Loucy (cell line): Measurements from ENCODE around the gene FAT3.

Experiments used
- H2AFZ ChIP-seq: fragments of 200-600 bp; sonication (generic); 2 replicates; pipeline ENCODE4 v1.6.0; 2016; ENCODE audit warnings: antibody characterized with exemption, mild to moderate bottlenecking, low read length, moderate library complexity
- H3F3A ChIP-seq: fragments of 200-600 bp; 2 replicates; pipeline ENCODE4 v1.6.0; 2016; ENCODE audit warnings: antibody characterized with exemption, low read depth, mild to moderate bottlenecking
- H3K27me3 ChIP-seq: fragments of 200-600 bp; sonication (generic); 2 replicates; pipeline ENCODE4 v1.6.1; 2014; ENCODE audit warnings: low read length, mild to moderate bottlenecking; ENCODE audit not compliant: insufficient read depth, poor library complexity, severe bottlenecking
- H3K36me3 ChIP-seq: fragments of 200-600 bp; sonication (generic); 2 replicates; pipeline ENCODE4 v1.6.1; 2016; ENCODE audit warnings: low read length; ENCODE audit not compliant: insufficient read depth
- H3K4me1 ChIP-seq: fragments of 200-600 bp; sonication (generic); 2 replicates; pipeline ENCODE4 v1.5.1; 2014; ENCODE audit warnings: low read length, mild to moderate bottlenecking; ENCODE audit not compliant: insufficient read depth, poor library complexity, severe bottlenecking
- H3K4me2 ChIP-seq: fragments of 200-600 bp; sonication (generic); 2 replicates; pipeline ENCODE4 v1.6.0; 2014; ENCODE audit warnings: antibody characterized with exemption, low read length, low read depth, mild to moderate bottlenecking; ENCODE audit not compliant: poor library complexity, severe bottlenecking
- H3K4me3 ChIP-seq: fragments of 200-600 bp; sonication (generic); 2 replicates; pipeline ENCODE4 v1.5.1; 2014; ENCODE audit warnings: low read length, mild to moderate bottlenecking, mixed read lengths; ENCODE audit not compliant: poor library complexity, severe bottlenecking
- H3K79me2 ChIP-seq: fragments of 200-600 bp; sonication (generic); 2 replicates; pipeline ENCODE4 v1.6.1; 2014; ENCODE audit warnings: low read length; ENCODE audit not compliant: insufficient read depth
- H3K9ac ChIP-seq: fragments of 200-600 bp; sonication (generic); 2 replicates; pipeline ENCODE4 v1.6.0; 2014; ENCODE audit warnings: mild to moderate bottlenecking, low read depth, low read length, moderate library complexity; ENCODE audit not compliant: poor library complexity, severe bottlenecking
- H3K9me2 ChIP-seq: fragments of 200-600 bp; sonication (generic); replicated peaks from 2 replicates; pipeline ENCODE4 v1.6.1; 2016; ENCODE audit warnings: low read depth, low read length, mixed read lengths
- H3K9me3 ChIP-seq: fragments of 200-600 bp; sonication (generic); 2 replicates; pipeline ENCODE4 v1.6.1; 2014; ENCODE audit warnings: mild to moderate bottlenecking, antibody characterized with exemption, low read length, low read depth; ENCODE audit not compliant: insufficient read depth
- H4K20me1 ChIP-seq: fragments of 200-600 bp; sonication (generic); 2 replicates; pipeline ENCODE4 v1.6.0; 2014; ENCODE audit warnings: antibody characterized with exemption, low read length, mild to moderate bottlenecking; ENCODE audit not compliant: insufficient read depth, poor library complexity, severe bottlenecking
- EZH2phosphoT487 ChIP-seq: fragments of 200-600 bp; IDR thresholded peaks from 2 replicates; pipeline ENCODE4 v1.6.1; 2018; ENCODE audit warnings: antibody characterized with exemption, mild to moderate bottlenecking, moderate library complexity, borderline replicate concordance
- TF ChIP-seq, protein P1 (sequence below): fragments of 200-600 bp; sonication (generic); conservative IDR thresholded peaks from 2 replicates; pipeline ENCODE4 v1.5.1; 2014; ENCODE audit warnings: mild to moderate bottlenecking, antibody characterized with exemption, low read length

The FAT3 gene

DNA sequence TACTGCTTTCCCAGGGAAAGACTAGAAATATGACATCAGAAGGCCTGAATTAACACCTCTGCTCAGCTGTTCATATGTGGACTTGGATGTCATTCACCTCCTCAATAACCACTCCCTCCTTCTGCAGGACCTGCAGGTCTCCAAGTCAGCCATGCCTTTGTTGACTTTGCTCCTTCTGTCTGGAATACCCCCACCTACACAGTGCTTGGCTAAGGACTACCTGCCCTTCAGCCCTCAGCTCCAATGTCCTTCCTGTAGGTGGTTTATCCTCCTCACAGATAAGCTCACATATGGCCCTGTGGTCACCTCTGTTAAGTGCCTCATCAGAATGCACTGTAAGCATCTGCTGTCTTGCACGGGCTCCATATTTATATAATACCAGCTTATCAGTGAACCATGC, 26.4 kb upstream of the FAT3 start:
- H3K4me3 ChIP-seq = no peak overlapping the region
- H3K4me2 ChIP-seq = no peak overlapping the region
- no peaks in the 10 kb centered on the region for H3K4me1 ChIP-seq
- H3K9me2 ChIP-seq = no peaks in the 10 kb centered on the region
- no peaks in the 10 kb centered on the region for H3K27me3 ChIP-seq
- TF ChIP-seq, protein P1, sequence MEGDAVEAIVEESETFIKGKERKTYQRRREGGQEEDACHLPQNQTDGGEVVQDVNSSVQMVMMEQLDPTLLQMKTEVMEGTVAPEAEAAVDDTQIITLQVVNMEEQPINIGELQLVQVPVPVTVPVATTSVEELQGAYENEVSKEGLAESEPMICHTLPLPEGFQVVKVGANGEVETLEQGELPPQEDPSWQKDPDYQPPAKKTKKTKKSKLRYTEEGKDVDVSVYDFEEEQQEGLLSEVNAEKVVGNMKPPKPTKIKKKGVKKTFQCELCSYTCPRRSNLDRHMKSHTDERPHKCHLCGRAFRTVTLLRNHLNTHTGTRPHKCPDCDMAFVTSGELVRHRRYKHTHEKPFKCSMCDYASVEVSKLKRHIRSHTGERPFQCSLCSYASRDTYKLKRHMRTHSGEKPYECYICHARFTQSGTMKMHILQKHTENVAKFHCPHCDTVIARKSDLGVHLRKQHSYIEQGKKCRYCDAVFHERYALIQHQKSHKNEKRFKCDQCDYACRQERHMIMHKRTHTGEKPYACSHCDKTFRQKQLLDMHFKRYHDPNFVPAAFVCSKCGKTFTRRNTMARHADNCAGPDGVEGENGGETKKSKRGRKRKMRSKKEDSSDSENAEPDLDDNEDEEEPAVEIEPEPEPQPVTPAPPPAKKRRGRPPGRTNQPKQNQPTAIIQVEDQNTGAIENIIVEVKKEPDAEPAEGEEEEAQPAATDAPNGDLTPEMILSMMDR = no peak
- TF ChIP-seq EZH2phosphoT487 = no peak
- H3K36me3 ChIP-seq = no peaks in the 10 kb centered on the region
- H2AFZ ChIP-seq = no peak overlapping the region
- no peaks in the 10 kb centered on the region for H3K9me3 ChIP-seq
- H3F3A ChIP-seq = no peaks in the 10 kb centered on the region
- no peaks in the 10 kb centered on the region for H3K79me2 ChIP-seq
- no peaks in the 10 kb centered on the region for H4K20me1 ChIP-seq
- H3K9ac ChIP-seq = no peak overlapping the region

DNA sequence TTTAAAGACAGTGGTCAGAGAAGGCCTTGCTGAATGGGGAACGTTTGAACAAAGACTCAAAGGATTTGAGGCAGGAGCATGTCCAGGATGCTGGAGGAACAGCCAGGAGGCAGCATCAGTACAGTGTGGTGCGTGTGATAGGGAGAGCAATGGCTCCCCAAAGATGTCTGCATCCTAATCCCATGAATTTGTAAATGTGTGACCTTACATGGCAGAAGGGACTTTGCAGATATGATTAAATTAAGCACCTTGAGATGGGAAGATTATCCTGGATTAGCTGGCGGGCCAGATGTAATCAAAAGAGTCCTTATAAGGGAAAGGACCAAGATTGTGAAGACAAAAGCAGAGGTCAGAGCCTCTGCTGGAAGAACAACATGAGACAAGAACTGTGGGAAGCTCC, 24.6 kb upstream of the FAT3 start:
- Histone ChIP-seq H2AFZ (no peak overlapping the region), H3K4me3 (no peak overlapping the region)

DNA sequence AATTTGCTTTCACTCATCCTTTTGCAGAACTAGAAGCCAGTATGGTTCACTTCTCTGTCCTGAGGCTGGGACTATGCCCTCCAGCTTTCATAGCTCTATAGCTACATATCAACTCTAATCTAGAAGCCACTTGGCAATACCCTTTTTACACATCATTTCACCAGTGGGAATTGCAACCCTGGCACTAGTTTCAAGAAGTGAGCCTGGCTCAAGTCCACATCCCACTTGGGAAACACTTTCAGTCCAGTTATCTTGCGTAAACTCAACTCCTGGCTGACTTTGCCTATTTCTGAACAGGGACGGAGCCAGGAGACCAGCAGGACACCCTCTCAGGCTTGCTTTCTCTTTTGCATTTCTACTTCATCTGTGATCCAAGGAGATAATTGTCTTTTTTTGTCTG, 19.9 kb upstream of the FAT3 start:
- H2AFZ ChIP-seq = no peak overlapping the region

More for the DNA sequence above, 24.6 kb upstream of the FAT3 start:
- no peaks in the 10 kb centered on the region for H3F3A ChIP-seq
- no peaks in the 10 kb centered on the region for H4K20me1 ChIP-seq
- no peaks in the 10 kb centered on the region for H3K79me2 ChIP-seq
- H3K36me3 ChIP-seq = no peaks in the 10 kb centered on the region
- no peak overlapping the region for H3K4me2 ChIP-seq
- TF ChIP-seq EZH2phosphoT487 = no peak
- TF ChIP-seq, protein P1 = no peak
- H3K9ac ChIP-seq = no peak overlapping the region
- no peaks in the 10 kb centered on the region for H3K9me2 ChIP-seq
- H3K27me3 ChIP-seq = no peaks in the 10 kb centered on the region
- no peaks in the 10 kb centered on the region for H3K9me3 ChIP-seq
- H3K4me1 ChIP-seq = no peaks in the 10 kb centered on the region

More for the DNA sequence above, 19.9 kb upstream of the FAT3 start:
- Histone ChIP-seq H3K27me3 (no peaks in the 10 kb centered on the region), H3F3A (no peaks in the 10 kb centered on the region), H3K36me3 (no peaks in the 10 kb centered on the region), H3K4me1 (no peaks in the 10 kb centered on the region), H3K9me3 (no peaks in the 10 kb centered on the region), H3K9me2 (no peaks in the 10 kb centered on the region), H3K4me3 (no peak overlapping the region), H3K4me2 (no peak overlapping the region), H3K79me2 (no peaks in the 10 kb centered on the region), H3K9ac (no peak overlapping the region), H4K20me1 (no peaks in the 10 kb centered on the region)
- TF ChIP-seq, protein P1 = no peak
- no peak for TF ChIP-seq EZH2phosphoT487
